Fibroblast of gingiva (primary cell): Measurements from ENCODE around the gene PEAK1.
A peak's percentile ranks its signal among the peaks of the same experiment; 100 is the strongest.
"Not testable (repeated sequence)": the region's sequence is repeated elsewhere in the genome, so short reads cannot be mapped to it uniquely, and the experiment has no call there.

Experiments used
- DNase-seq: peaks from one replicate; pipeline ENCODE4 v3.0.0-alpha.2; 2011; ENCODE audit warnings: low read depth

Gene PEAK1

DNA sequence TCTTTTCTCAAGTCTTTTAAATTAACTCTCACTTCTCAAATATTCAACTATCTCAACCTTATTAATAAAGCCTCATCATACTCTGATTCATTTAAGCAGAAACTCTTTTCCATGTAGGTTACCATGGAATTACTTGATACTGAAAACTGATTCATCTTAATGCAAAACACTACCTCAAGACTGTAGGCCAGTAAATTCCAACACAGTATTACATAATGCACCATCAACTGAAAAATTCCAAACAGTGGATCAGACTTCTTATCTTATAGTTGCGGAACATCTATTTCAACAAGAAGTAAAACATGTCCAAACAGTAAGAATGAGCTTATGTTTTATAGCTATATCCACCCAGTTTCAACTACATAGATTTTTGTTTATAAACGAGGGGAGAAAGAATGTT, 124.5 kb downstream of the PEAK1 start:
- no peak for DNase-seq

DNA sequence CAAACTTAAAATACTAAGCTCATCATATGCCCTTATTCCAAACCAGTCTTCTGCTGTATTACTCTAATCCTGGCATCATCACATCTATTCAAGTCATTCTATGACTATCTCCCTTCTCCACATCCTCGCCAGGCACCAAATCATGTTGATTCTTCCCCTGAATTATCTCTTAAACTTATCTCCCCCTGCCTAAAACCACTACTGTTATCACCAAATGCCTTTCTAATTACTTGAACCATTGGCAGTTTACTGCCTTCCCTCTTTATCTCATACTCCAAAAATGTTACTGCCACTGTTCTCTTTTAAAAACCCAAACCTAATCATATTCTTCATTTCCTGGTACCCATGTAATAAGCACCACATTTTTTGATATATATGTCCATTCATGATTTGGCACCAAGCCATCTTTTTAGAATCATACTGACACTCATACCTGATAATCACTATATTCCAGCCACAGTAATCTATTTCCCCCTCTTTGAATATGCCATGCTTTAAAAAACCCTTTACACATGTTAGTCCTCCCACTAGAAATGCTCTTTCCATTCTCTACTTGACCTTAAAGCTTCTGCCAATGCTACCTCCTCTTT, 126.8 kb downstream of the PEAK1 start:
- no peak for DNase-seq

- no peak for DNase-seq
Observed at GRCh38 chr15:77291107-77291506, 128.8 kb downstream of the PEAK1 start.

DNA sequence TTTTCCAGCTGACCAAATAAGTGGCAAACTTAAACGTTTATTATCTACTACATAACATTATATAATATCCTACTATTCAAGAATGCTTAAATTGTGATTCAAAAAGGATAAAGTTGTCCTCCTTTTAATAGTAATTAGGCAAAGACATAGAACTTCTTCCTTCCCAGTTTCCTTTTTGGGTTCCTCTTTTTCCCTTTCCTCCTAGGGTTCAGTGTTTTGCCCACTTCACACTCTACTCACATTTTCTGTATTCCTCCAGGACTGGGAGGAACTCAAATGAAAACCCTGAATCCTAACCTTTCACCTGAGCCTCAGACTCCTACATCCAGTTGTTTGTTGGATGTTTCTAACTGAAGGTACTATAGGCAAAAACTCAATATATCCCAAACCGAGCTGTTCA, 132.5 kb downstream of the PEAK1 start:
- DNase-seq = no peak

GRCh38 chr15:77285057-77285997, 134.6 kb downstream of the PEAK1 start:
- no peak for DNase-seq

DNA sequence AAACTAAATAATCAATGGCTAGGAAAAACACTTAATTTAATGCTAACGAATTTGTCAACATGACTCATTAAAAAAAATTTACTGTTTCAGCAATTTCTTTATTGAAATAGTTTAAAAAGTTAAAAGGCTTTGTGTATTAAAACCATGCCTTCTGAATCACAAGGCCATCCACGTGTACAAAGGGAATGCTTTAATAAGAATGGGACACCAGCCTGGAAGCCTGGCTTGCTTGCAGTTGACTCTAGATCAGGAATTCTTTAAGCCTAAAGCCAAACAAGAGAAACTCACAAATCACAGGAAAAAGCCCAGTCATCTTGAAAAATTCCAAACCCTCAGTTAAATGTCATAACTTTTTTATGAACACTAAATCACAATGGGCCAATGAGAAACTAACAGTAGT, 137.6 kb downstream of the PEAK1 start:
- peak; percentile 88 for DNase-seq

DNA sequence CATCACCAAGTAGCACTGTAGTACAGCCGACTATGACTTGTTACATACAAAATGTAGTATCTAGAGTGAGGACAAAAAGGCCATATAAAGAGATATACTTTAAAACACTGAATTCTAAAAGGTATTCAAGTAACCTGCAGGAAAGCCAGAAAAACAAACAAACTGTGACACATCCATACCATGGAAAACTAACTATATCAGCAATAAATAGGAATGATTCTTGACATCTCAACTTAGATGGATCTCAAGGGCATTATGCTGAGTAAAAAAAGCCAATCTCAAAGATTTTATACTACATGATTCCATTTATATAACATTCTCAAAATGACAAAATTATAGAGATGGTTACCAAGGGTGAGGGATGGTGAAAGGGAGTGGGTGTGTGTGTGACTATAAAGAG, 143.0 kb downstream of the PEAK1 start:
- no peak for DNase-seq

- no peak for DNase-seq
Observed at GRCh38 chr15:77276096-77276495, 143.8 kb downstream of the PEAK1 start.

- not testable (repeated sequence) for DNase-seq
Observed at GRCh38 chr15:77273136-77273535, 146.8 kb downstream of the PEAK1 start.

DNA sequence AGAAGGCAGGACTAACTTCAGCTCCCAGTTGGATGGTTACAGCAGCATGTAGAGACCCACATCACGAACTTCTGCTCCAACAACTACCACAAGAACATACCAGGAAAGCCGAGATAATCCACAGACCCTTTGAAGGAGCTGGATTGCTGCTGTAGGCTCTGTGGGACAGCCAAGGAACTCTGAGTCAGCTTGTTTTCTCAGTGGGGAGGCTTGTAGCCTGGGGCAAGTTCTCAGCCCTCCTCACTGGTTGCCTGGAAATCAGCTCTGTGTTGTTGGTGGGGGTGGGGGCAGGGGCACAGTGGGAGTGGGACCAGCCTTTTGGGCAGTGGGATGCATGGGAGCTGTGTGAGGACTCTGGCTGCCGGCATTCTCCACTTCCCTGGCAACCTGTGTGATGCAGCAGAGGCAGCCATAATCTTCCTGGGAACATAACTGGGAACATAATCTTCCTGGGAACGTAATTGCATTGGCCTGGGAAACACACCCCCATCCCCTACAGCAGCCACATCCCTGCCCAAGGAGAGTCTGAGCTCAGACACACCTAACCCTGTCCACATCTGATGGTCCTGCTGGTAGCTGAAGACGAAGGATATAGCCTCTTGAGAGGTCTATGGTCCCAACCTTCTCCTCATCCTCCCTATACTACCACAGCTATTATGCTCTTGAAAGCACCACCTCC, 153.1 kb downstream of the PEAK1 start:
- DNase-seq = peak; percentile 75

DNA sequence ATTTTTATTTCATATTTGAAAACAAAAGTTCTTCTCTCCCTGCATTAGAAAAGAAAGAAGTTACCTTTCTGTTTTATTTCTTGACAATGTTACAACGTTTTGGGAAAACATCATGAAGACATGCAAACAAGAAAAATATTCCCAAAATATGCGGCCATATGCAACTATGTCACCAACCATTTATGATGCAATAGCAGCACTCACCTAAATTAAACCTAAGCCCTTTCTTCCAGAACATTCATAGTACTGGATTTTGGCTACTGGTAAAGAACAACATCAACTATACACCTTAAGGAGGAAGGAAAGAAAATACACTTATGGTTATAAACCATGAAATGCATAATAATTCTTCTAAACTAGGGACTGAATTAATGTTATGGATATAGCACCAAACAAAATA, 164.5 kb downstream of the PEAK1 start:
- no peak for DNase-seq

- DNase-seq = peak; percentile 4
Observed at GRCh38 chr15:77251662-77252061, 168.2 kb downstream of the PEAK1 start.

GRCh38 chr15:77247116-77247515, 172.8 kb downstream of the PEAK1 start:
- DNase-seq = no peak

DNA sequence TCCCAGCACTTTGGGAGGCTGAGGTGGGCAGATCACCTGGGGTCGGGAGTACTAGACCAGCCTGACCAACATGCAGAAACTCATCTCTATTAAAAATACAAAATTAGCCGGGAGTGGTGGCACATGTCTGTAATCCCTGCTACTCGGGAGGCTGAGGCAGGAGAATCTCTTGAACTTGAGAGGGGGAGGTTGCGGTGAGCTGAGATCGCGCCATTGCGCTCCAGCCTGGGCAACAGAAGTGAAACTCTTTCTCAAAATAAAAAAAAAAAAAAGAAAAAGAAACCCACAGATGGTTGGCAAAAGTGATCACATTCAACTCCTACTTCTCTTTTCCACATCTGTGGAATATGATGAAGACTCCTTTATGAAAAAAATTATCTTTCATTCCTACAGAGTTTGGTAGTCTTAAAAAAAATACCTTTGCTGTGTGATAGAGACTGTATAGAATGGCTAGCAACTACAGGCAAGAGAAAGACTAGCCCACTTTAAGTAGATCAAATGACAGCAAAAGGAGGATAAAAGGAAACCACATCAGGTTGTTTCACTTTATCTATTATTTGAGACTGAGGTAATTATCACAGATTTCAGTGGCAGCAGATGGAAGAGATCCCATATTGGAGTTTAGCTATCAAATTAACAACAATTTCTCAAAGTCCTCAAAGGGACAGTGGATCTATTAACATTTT, 176.0 kb downstream of the PEAK1 start:
- no peak for DNase-seq

DNA sequence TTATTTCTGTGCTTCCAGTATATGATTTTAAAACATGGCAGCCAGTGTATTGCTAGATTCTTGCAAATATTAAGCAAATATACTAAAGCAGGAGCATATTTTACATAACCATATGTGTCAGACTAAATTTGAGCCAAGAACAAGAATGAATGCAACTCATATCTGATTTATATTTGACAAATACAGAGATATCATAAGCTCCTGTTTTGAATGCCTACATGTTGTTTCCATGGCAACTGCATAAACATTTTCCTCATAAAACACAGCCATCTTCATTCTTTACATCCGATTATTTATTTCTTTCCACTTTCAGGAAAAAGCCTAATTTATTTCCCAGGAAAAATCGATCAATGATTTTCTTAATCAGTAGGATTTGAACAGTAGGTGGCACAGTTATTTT, 176.8 kb downstream of the PEAK1 start:
- no peak for DNase-seq

GRCh38 chr15:77239882-77240608, 179.9 kb downstream of the PEAK1 start:
- peak; percentile 49 for DNase-seq

DNA sequence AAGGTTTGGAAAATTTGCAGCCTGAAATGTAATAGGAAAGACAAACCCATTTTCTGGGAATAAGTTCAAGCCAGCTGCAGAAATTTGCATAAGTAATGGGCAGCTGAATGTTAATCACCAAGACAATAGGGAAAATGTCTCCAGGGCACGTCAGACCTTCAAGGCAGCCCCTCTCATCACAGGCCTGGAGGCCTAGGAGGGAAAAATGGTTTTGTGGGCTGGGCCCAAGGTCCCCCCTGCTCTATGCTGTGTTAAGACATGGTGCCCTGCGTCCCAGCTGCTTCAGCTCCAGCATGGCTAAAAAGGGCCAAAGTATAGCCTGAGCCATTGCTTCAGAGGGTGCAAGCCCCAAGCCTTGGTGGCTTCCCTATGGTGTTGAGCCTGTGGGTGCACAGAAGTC, 184.3 kb downstream of the PEAK1 start:
- no peak for DNase-seq

DNA sequence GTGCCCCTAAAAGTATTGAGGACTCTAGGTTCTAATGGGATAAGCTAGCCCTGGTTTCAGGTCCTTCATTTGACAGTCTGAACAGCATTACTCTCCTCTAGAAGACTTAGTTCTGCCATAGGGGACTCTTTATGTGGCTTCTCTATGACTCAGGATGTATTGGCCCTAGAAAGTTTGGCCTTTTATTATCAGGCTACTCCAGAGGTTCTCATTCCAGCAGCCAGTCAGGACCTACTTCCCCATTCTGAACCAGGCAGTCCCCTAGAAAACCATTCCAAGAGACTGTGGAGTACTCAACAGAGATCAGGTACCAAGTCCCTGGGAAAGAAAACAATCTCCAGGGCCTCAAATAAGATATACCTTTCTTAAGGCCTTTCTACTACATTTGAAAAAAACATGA, 191.1 kb downstream of the PEAK1 start:
- DNase-seq = no peak

DNA sequence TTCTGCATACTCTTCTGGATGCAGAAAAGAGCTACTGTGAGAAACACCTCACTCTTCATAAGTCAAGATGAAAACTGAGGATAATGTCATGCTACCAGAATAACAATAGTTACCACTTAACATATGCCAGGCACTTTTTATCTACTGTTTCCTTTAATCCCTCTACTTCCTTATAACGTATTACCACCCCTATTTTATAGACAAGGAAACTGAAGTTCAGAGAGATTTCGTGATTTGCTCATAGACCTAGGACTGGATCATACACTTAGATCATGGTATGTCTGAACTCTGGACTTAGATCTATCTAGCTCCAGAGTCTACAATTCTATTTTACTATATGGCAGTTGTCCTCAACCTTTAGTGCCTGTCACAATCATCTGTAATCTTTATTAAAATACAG, 193.3 kb downstream of the PEAK1 start:
- DNase-seq = no peak

GRCh38 chr15:77225646-77226045, 194.3 kb downstream of the PEAK1 start:
- DNase-seq = no peak

- peak; percentile 13 for DNase-seq
Observed at GRCh38 chr15:77225088-77225487, 194.8 kb downstream of the PEAK1 start.

DNA sequence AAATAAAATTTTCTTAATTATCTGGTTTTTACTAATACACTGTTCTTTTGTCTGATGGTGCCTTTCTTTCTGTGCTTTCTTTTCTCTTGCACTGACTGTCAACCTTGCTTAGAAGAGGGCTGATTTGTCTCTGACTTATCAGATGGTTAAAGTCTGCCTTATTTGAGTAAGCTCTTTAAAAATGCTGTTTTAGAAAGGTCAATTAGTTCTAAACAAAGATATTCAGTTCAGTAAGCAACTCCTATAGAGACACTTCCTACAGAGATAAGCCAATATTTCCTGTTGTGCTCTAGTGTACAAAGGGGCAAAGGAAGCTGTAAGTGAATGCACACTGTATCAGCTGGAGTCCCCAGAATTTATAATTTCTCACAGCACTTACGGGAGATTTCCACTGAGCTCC, 195.6 kb downstream of the PEAK1 start:
- no peak for DNase-seq
